Calu3 (cell line): ENCODE measurements around the gene EMX2. TPM values are rescaled to one million over a fixed set of nuclear protein-coding genes. Genes with fewer than 3 reads are reported as not detected.

Source experiments
- BruUV-seq: library from RNA; stranded (reverse); fragments of 400-500 nt; replicated peaks from 2 replicates; lab custom pipeline; 2021; lab: Mats Ljungman, UMichigan
- CTCF ChIA-PET: fragments of 300-600 bp; sonication (Branson Sonifier 250); formaldehyde crosslinking; loops from one replicate; lab custom pipeline; 2022; ENCODE audit warnings: antibody characterized with exemption; lab: Charles Lee
- DNase-seq: peaks from one replicate; pipeline ENCODE4 v3.0.0; 2022
- H3K27ac Mint-ChIP-seq: one replicate; pipeline ENCODE4 v1.8.0; 2022; ENCODE audit warnings: mixed read lengths; ENCODE audit not compliant: unreplicated experiment
- H3K27me3 Mint-ChIP-seq: one replicate; pipeline ENCODE4 v1.8.0; 2022; ENCODE audit warnings: mixed read lengths; ENCODE audit not compliant: unreplicated experiment
- H3K36me3 Mint-ChIP-seq: one replicate; pipeline ENCODE4 v1.8.0; 2022; ENCODE audit warnings: mild to moderate bottlenecking, moderate library complexity, mixed read lengths; ENCODE audit not compliant: insufficient read depth, unreplicated experiment
- H3K4me1 Mint-ChIP-seq: one replicate; pipeline ENCODE4 v1.8.0; 2022; ENCODE audit warnings: mild to moderate bottlenecking, low read depth, mixed read lengths; ENCODE audit not compliant: unreplicated experiment
- H3K4me3 Mint-ChIP-seq: one replicate; pipeline ENCODE4 v1.8.0; 2022; ENCODE audit warnings: mild to moderate bottlenecking, low read depth, moderate library complexity, mixed read lengths; ENCODE audit not compliant: unreplicated experiment
- H3K9me3 Mint-ChIP-seq: one replicate; pipeline ENCODE4 v1.8.0; 2022; ENCODE audit warnings: low read depth, mixed read lengths; ENCODE audit not compliant: unreplicated experiment
- intact Hi-C: fragments of 100-400 bp; cut with micrococcal nuclease; formaldehyde crosslinking; loops from one replicate; pipeline ENCODE4 v1.10.0; 2022; ENCODE audit not compliant: unreplicated experiment
- total RNA-seq: library from RNA; stranded (reverse); gene quantifications from 2 replicates; pipeline ENCODE4 v1.2.3, GENCODE V29; 2022
- TF ChIP-seq, protein P1 (sequence below): fragments of 200-600 bp; IDR thresholded peaks from one replicate; pipeline ENCODE4 v1.8.0; 2022; ENCODE audit warnings: antibody characterized with exemption; ENCODE audit not compliant: unreplicated experiment

The EMX2 gene
- total RNA-seq, 1 experiment from 2014 or later = not detected

DNA sequence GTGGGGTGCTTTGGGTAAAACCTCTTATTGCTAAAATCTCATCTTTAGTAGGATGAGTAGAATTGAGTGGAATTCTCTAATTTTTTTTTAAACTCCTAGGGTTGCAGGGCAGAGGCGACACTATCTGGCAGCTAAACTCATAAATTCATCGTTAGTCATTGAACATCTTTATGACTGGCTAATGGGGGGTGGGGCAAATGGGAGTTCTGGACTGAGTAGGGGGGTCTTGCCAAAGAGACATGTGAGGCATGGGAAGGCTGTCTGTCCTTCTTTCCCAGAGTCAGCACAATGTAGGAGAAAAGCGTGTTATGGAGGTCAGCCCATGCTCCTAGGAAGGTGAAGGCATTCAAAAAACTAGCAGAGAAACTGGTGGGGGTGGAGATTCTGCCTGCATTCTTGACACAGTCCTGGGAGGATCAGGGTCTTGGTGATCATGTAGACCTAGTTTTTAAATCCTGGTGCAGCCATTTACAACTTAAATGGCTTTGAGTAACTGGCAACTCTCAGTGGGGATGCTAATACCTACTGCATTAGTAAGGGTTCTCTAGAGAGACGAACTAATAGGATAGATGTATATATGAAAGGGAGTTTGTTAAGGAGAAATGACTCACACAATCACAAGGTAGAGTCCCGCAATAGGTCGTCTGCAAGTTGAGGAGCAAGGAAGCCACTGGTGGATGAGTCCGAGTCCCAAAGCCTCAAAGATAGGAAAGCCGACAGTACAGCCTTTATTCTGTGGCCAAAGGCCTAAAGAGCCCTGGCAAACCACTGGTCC, 47.7 kb downstream of the EMX2 start:
- no peak for DNase-seq
- intact Hi-C loops = no loop called here
- Mint-ChIP-seq H3K27me3 (peaks cover 54% of the 10 kb centered on the region), H3K27ac (no peak overlapping the region), H3K36me3 (no peaks in the 10 kb centered on the region), H3K4me3 (no peak overlapping the region), H3K9me3 (no peaks in the 10 kb centered on the region), H3K4me1 (no peaks in the 10 kb centered on the region)
- CTCF ChIA-PET = no interaction called here
- TF ChIP-seq, protein P1, sequence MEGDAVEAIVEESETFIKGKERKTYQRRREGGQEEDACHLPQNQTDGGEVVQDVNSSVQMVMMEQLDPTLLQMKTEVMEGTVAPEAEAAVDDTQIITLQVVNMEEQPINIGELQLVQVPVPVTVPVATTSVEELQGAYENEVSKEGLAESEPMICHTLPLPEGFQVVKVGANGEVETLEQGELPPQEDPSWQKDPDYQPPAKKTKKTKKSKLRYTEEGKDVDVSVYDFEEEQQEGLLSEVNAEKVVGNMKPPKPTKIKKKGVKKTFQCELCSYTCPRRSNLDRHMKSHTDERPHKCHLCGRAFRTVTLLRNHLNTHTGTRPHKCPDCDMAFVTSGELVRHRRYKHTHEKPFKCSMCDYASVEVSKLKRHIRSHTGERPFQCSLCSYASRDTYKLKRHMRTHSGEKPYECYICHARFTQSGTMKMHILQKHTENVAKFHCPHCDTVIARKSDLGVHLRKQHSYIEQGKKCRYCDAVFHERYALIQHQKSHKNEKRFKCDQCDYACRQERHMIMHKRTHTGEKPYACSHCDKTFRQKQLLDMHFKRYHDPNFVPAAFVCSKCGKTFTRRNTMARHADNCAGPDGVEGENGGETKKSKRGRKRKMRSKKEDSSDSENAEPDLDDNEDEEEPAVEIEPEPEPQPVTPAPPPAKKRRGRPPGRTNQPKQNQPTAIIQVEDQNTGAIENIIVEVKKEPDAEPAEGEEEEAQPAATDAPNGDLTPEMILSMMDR = no peak
- BruUV-seq = no TSS peak

- Mint-ChIP-seq H3K4me3 (no peak overlapping the region), H3K36me3 (no peaks in the 10 kb centered on the region), H3K27ac (no peak overlapping the region), H3K4me1 (no peaks in the 10 kb centered on the region), H3K27me3 (peaks cover 51% of the 10 kb centered on the region), H3K9me3 (no peaks in the 10 kb centered on the region)
- CTCF ChIA-PET = no interaction called here
- intact Hi-C loops = no loop called here
- no peak for DNase-seq
- TF ChIP-seq, protein P1 = no peak
- no TSS peak for BruUV-seq
Measured at GRCh38 chr10:117591043-117591442, 48.5 kb downstream of the EMX2 start.

DNA sequence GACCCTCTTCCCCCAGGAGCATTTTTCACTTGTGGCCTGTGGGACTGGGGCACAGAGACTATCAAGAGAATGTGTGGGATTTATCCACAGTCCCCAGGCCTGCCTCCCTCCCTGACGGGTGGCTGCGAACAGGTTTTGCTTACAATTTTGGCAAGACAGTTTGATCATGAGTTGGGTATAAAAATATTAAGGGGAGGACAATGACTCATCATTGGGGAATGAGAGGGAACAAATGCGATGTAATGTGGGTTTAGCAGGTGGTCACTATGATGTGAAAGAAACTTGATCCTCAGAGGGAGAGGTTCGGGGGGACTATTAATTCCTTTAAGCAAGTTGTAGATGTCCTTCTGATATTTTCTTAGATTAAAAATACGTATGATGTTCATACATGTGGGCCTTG, 52.2 kb downstream of the EMX2 start:
- DNase-seq = no peak
- CTCF ChIA-PET = no interaction called here
- TF ChIP-seq, protein P1 = no peak
- intact Hi-C loops = no loop called here
- Mint-ChIP-seq H3K4me3 (no peak overlapping the region), H3K4me1 (no peaks in the 10 kb centered on the region), H3K36me3 (no peaks in the 10 kb centered on the region), H3K27me3 (peaks cover 28% of the 10 kb centered on the region), H3K27ac (no peak overlapping the region), H3K9me3 (no peaks in the 10 kb centered on the region)
- BruUV-seq = no TSS peak

DNA sequence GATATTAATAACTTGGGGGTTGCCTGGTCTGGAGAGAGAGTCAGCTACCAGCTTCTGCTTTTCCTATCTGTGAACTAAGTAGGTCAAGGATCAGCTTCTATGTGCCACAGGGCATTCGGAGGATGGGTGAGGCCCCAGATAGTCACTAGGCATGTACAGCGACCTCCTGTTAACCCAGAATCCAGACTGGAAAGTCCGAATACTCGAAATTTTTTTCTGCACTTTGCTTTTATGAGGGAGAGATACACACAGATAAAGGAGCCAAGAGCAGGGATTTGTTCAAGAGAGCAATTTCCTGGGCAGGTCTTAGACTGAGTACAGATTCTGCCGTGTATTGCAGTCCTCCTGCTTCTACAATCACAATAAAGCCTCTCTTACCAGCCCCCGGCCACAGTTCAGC, 54.2 kb downstream of the EMX2 start:
- no TSS peak for BruUV-seq
- Mint-ChIP-seq H3K27me3 (peaks cover 22% of the 10 kb centered on the region), H3K4me3 (no peak overlapping the region), H3K4me1 (no peaks in the 10 kb centered on the region), H3K27ac (no peak overlapping the region), H3K36me3 (no peaks in the 10 kb centered on the region), H3K9me3 (no peaks in the 10 kb centered on the region)
- intact Hi-C loops = no loop called here
- DNase-seq = no peak
- TF ChIP-seq, protein P1 = no peak
- CTCF ChIA-PET = no interaction called here
